Fibroblast of lung (primary cell): ENCODE measurements around the gene HK3. TPM values are rescaled to one million over a fixed set of nuclear protein-coding genes. Genes with fewer than 3 reads are reported as not detected.
"Not testable (repeated sequence)": the region's sequence is repeated elsewhere in the genome, so short reads cannot be mapped to it uniquely, and the experiment has no call there.

Experiments
- DNase-seq, 2 donors: peaks; one replicate each; pipeline versions ENCODE4 v3.0.0 to v3.0.0-alpha.2; 2010; ENCODE audit warnings: low read depth in 2 of 2
- H2AFZ ChIP-seq: 2 replicates; pipeline ENCODE4 v1.5.1; 2012; ENCODE audit warnings: low read length, control low read depth, inconsistent platforms
- H3K27ac ChIP-seq: 2 replicates; pipeline ENCODE4 v1.5.1; 2011; ENCODE audit warnings: low read length, control low read depth; ENCODE audit not compliant: insufficient read depth
- H3K27me3 ChIP-seq: 2 replicates; pipeline ENCODE4 v1.5.1; 2011; ENCODE audit warnings: mild to moderate bottlenecking, low read length; ENCODE audit not compliant: control insufficient read depth, insufficient read depth
- H3K36me3 ChIP-seq: 2 replicates; pipeline ENCODE4 v1.5.1; 2011; ENCODE audit warnings: low read length; ENCODE audit not compliant: control insufficient read depth, insufficient read depth
- H3K4me1 ChIP-seq: 2 replicates; pipeline ENCODE4 v1.5.1; 2011; ENCODE audit warnings: low read length; ENCODE audit not compliant: control insufficient read depth, insufficient read depth; ENCODE audit errors: extremely low read depth
- H3K4me2 ChIP-seq: 2 replicates; pipeline ENCODE4 v1.5.1; 2011; ENCODE audit warnings: low read length, control low read depth; ENCODE audit not compliant: insufficient read depth; ENCODE audit errors: extremely low read depth
- H3K4me3 ChIP-seq, 4 experiments: fragments of 200-600 bp in 1 of 4; sonication (generic) in 1 of 4; replicated peaks in 1 of 4; 2 replicates each; pipeline ENCODE4 v1.5.1; 2011 to 2016; ENCODE audit warnings: low read length in 4 of 4, low read depth in 3 of 4, mild to moderate bottlenecking in 3 of 4, control low read depth in 2 of 4, inconsistent platforms in 1 of 4, mixed read lengths in 1 of 4; ENCODE audit not compliant: insufficient read depth in 1 of 4; ENCODE audit errors: control extremely low read depth in 1 of 4
- H3K79me2 ChIP-seq: 2 replicates; pipeline ENCODE4 v1.5.1; 2012; ENCODE audit warnings: mild to moderate bottlenecking, low read length, inconsistent platforms; ENCODE audit not compliant: control insufficient read depth, insufficient read depth
- H3K9ac ChIP-seq: 2 replicates; pipeline ENCODE4 v1.5.1; 2011; ENCODE audit warnings: mild to moderate bottlenecking, low read length, control low read depth; ENCODE audit not compliant: insufficient read depth
- H3K9me3 ChIP-seq: 2 replicates; pipeline ENCODE4 v1.5.1; 2012; ENCODE audit warnings: low read depth, low read length; ENCODE audit not compliant: control insufficient read depth, insufficient read depth
- H4K20me1 ChIP-seq: 2 replicates; pipeline ENCODE4 v1.5.1; 2011; ENCODE audit warnings: low read length; ENCODE audit not compliant: control insufficient read depth, insufficient read depth; ENCODE audit errors: extremely low read depth
- EZH2 ChIP-seq: IDR thresholded peaks from 2 replicates; pipeline ENCODE4 v1.5.1; 2012; ENCODE audit warnings: low read length, control low read depth, mild to moderate bottlenecking; ENCODE audit errors: missing control alignments
- polyA plus RNA-seq, 2 donors: library from polyadenylated mRNA; depleted of rRNA in 1 of 2; stranded (reverse) in 1 of 2; unstranded in 1 of 2; fragments of >200 nt; gene quantifications; 2 replicates each; pipeline ENCODE4 v1.2.1, GENCODE V29; 2011 to 2012; ENCODE audit warnings: missing spikeins in 1 of 2
- total RNA-seq: library from RNA; depleted of rRNA; stranded (reverse); fragments of >200 nt; gene quantifications from 2 replicates; pipeline ENCODE4 v1.2.1, GENCODE V29; 2014
- TF ChIP-seq, protein P1 (sequence below), 2 donors: IDR thresholded peaks in 1 of 2; conservative IDR thresholded peaks in 1 of 2; 1 replicate in 1 of 2; 2 replicates in 1 of 2; pipeline ENCODE4 v1.5.1; 2011 to 2012; ENCODE audit warnings: low read length in 2 of 2, control low read depth in 1 of 2, inconsistent platforms in 1 of 2, low read depth in 1 of 2, mild to moderate bottlenecking in 1 of 2

Gene HK3
- total and polyA plus RNA-seq, 2 donors (not counting 1 experiment from before 2014, with no cell fraction given): not detected

DNA sequence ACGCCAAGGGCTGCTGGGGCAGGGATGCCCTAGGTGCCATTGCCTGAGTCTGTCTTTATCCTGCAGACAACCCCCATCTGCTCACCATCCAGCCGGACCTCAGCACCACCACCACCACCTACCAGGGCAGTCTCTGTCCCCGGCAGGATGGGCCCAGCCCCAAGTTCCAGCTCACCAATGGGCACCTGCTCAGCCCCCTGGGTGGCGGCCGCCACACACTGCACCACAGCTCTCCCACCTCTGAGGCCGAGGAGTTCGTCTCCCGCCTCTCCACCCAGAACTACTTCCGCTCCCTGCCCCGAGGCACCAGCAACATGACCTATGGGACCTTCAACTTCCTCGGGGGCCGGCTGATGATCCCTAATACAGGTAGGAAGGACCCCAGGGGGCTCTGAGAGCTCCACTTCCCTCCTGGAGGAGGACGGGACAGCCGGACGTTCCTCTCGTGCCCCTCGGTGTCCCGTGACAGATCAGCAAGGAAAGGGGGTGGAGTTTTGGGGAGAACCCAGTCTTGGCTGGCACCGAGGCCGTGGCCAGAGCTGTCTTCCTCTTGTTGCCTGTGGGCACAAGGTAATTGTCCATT, 24.9 kb downstream of the HK3 start:
- Histone ChIP-seq H3K4me2 (no peak overlapping the region), H3K27me3 (peaks cover 35% of the 10 kb centered on the region), H3K4me3 (no peak overlapping the region), H3K79me2 (no peaks in the 10 kb centered on the region), H3K9me3 (no peaks in the 10 kb centered on the region), H3K36me3 (no peaks in the 10 kb centered on the region), H3K4me1 (no peaks in the 10 kb centered on the region), H3K9ac (no peak overlapping the region), H2AFZ (no peak overlapping the region), H3K27ac (no peak overlapping the region), H4K20me1 (no peaks in the 10 kb centered on the region)
- no peak for DNase-seq
- TF ChIP-seq, protein P1, sequence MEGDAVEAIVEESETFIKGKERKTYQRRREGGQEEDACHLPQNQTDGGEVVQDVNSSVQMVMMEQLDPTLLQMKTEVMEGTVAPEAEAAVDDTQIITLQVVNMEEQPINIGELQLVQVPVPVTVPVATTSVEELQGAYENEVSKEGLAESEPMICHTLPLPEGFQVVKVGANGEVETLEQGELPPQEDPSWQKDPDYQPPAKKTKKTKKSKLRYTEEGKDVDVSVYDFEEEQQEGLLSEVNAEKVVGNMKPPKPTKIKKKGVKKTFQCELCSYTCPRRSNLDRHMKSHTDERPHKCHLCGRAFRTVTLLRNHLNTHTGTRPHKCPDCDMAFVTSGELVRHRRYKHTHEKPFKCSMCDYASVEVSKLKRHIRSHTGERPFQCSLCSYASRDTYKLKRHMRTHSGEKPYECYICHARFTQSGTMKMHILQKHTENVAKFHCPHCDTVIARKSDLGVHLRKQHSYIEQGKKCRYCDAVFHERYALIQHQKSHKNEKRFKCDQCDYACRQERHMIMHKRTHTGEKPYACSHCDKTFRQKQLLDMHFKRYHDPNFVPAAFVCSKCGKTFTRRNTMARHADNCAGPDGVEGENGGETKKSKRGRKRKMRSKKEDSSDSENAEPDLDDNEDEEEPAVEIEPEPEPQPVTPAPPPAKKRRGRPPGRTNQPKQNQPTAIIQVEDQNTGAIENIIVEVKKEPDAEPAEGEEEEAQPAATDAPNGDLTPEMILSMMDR (conservative IDR thresholded peaks at IDR 0.05 in 1 of 2, IDR thresholded peaks at IDR 0.05 in 1 of 2; ENCODE audit: low read depth in 1 of 2, low read length in 2 of 2): no peak
- TF ChIP-seq EZH2: no peak

DNA sequence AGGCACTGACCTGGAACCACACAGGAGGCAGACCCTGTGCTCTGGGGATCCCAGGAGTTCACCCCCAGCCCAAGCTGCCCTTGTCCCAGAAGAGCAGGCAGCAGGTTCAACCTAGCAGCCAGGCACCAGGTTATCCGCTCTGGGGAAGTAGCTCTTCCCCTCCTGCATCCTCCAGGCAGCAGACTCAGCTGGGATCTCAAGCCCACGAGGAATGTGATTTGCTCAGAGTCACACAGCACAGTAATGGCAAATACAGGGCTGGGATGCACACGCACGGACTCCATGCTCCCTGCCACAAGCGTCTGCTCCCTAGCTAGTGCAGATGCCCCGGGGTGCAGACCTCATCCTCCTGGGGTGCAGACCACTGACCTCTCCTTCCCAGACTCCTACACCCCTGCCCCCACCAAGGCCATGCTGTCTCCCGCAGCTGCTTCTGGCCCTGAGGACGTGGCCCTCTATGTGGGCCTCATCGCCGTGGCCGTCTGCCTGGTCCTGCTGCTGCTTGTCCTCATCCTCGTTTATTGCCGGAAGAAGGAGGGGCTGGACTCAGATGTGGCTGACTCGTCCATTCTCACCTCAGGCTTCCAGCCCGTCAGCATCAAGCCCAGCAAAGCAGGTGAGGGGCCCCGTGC, 25.5 kb downstream of the HK3 start:
- H3K27me3 ChIP-seq: peaks cover 35% of the 10 kb centered on the region
- no peaks in the 10 kb centered on the region for H3K36me3 ChIP-seq
- H3K9ac ChIP-seq: no peak overlapping the region
- no peak overlapping the region for H2AFZ ChIP-seq
- H3K4me2 ChIP-seq: no peak overlapping the region
- H4K20me1 ChIP-seq: no peaks in the 10 kb centered on the region
- no peak overlapping the region for H3K4me3 ChIP-seq
- H3K27ac ChIP-seq: no peak overlapping the region
- DNase-seq: no peak
- H3K4me1 ChIP-seq: no peaks in the 10 kb centered on the region
- TF ChIP-seq, protein P1 (conservative IDR thresholded peaks at IDR 0.05 in 1 of 2, IDR thresholded peaks at IDR 0.05 in 1 of 2; ENCODE audit: low read depth in 1 of 2, low read length in 2 of 2): no peak
- TF ChIP-seq EZH2: no peak
- H3K9me3 ChIP-seq: no peaks in the 10 kb centered on the region
- H3K79me2 ChIP-seq: no peaks in the 10 kb centered on the region

DNA sequence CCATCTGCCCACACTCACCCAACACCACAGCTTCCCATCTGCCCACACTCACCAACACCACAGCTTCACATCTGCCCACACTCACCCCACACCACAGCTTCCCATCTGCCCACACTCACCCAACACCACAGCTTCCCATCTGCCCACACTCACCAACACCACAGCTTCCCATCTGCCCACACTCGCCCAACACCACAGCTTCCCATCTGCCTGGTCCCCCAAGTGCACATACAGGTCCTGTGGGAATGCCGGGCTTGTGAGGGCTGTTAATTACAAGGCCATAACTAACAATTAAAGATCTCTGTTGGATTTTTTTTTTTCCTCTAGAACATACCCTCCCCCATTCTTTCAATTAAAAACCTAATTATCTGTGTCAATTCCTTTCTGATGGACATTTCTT, 26.1 kb downstream of the HK3 start:
- not testable (repeated sequence) for H3K79me2 ChIP-seq, H3K27ac ChIP-seq, H3K4me3 ChIP-seq, H3K9ac ChIP-seq, H4K20me1 ChIP-seq, H3K4me2 ChIP-seq, H3K4me1 ChIP-seq, H2AFZ ChIP-seq, DNase-seq, H3K9me3 ChIP-seq, H3K36me3 ChIP-seq
- peaks cover 35% of the 10 kb centered on the region for H3K27me3 ChIP-seq

DNA sequence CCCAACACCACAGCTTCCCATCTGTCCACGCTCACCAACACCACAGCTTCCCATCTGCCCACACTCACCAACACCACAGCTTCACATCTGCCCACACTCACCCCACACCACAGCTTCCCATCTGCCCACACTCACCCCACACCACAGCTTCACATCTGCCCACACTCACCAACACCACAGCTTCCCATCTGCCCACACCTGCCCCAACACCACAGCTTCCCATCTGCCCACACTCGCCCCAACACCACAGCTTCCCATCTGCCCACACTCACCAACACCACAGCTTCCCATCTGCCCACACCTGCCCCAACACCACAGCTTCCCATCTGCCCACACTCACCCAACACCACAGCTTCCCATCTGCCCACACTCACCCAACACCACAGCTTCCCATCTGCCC, 26.6 kb downstream of the HK3 start:
- not testable (repeated sequence) for H3K9me3 ChIP-seq, H3K9ac ChIP-seq, H3K36me3 ChIP-seq, H3K4me3 ChIP-seq, DNase-seq, H3K79me2 ChIP-seq, H4K20me1 ChIP-seq, H3K27ac ChIP-seq, H3K4me2 ChIP-seq, H3K4me1 ChIP-seq, H2AFZ ChIP-seq
- H3K27me3 ChIP-seq: peaks cover 35% of the 10 kb centered on the region

DNA sequence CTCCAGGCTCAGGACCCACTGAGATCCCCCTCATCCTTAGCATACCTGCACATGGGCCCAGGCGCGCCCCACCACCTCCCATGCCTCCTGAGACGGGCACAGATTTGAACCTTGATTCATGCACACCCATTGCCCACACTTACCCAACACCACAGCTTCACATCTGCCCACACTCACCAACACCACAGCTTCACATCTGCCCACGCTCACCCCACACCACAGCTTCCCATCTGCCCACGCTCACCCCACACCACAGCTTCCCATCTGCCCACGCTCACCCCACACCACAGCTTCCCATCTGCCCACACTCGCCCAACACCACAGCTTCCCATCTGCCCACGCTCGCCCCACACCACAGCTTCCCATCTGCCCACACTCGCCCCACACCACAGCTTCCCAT, 28.5 kb downstream of the HK3 start:
- not testable (repeated sequence) for H3K4me2 ChIP-seq, H3K9ac ChIP-seq, H3K36me3 ChIP-seq, H3K4me1 ChIP-seq, H4K20me1 ChIP-seq, H3K27ac ChIP-seq, H2AFZ ChIP-seq, H3K4me3 ChIP-seq, H3K9me3 ChIP-seq, H3K79me2 ChIP-seq, DNase-seq
- H3K27me3 ChIP-seq: peaks cover 32% of the 10 kb centered on the region
